Measurements from ENCODE around the gene MYO16.

- TF ChIP-seq CTCF (conservative IDR thresholded peaks at IDR 0.05; ENCODE audit: low read length) (no peak), EZH2phosphoT487 (IDR thresholded peaks at IDR 0.05; ENCODE audit: borderline replicate concordance) (no peak)
Measured at GRCh38 chr13:109055850-109056249, 426.4 kb downstream of the MYO16 start.
